IPS-NIHi7 (cell line): Measurements from ENCODE around the gene L3HYPDH.

Source experiments
- DNase-seq: peaks from one replicate; pipeline ENCODE4 v3.0.0; 2012; ENCODE audit warnings: mixed read lengths; ENCODE audit errors: extremely low spot score

The L3HYPDH gene

GRCh38 chr14:59483819-59484638 is at the start of gene L3HYPDH, which contains the start of gene JKAMP:
Gene L3HYPDH (minus strand): TSS chr14:59484408. CDS start chr14:59484316, 92 bp downstream.
Gene JKAMP (plus strand): TSS chr14:59484517. CDS start chr14:59484590, 73 bp downstream.
- DNase-seq: peak; percentile 96

GRCh38 chr14:59532419-59532818 is 48.2 kb upstream of the L3HYPDH start:
- no peak for DNase-seq

GRCh38 chr14:59530349-59530748 is 46.1 kb upstream of the L3HYPDH start:
- no peak for DNase-seq

GRCh38 chr14:59529189-59529588 is 45.0 kb upstream of the L3HYPDH start:
- DNase-seq: no peak

- DNase-seq: no peak
These were observed 36.0 kb upstream of the L3HYPDH start for GRCh38 chr14:59520224-59520623.

- DNase-seq: peak; percentile 79
These were observed 27.8 kb upstream of the L3HYPDH start for GRCh38 chr14:59511916-59512575.

GRCh38 chr14:59510966-59511365 is 26.8 kb upstream of the L3HYPDH start:
- no peak for DNase-seq

- DNase-seq: no peak
These were observed 25.8 kb upstream of the L3HYPDH start for GRCh38 chr14:59510001-59510400.

GRCh38 chr14:59509101-59509500 is 24.9 kb upstream of the L3HYPDH start:
- no peak for DNase-seq

- no peak for DNase-seq
These were observed 23.5 kb upstream of the L3HYPDH start for GRCh38 chr14:59507752-59508103.

- peak; percentile 88 for DNase-seq
These were observed 23.0 kb upstream of the L3HYPDH start for GRCh38 chr14:59507063-59507751.

- no peak for DNase-seq
These were observed 19.0 kb upstream of the L3HYPDH start for GRCh38 chr14:59503256-59503655.

GRCh38 chr14:59500732-59501131 is 16.5 kb upstream of the L3HYPDH start:
- DNase-seq: no peak

GRCh38 chr14:59492384-59492783 is 8.2 kb upstream of the L3HYPDH start:
- DNase-seq: no peak

- no peak for DNase-seq
These were observed 6.5 kb upstream of the L3HYPDH start for GRCh38 chr14:59490756-59491155.

- no peak for DNase-seq
These were observed 499 bp upstream of the L3HYPDH start for GRCh38 chr14:59484639-59485175.

- peak; percentile 15 for DNase-seq
These were observed 845 bp downstream of the L3HYPDH start for GRCh38 chr14:59483363-59483762.

- DNase-seq: no peak
These were observed 1.5 kb downstream of the L3HYPDH start for GRCh38 chr14:59482541-59483331.

- DNase-seq: no peak
These were observed 2.2 kb downstream of the L3HYPDH start for GRCh38 chr14:59481871-59482540.

- DNase-seq: no peak
These were observed 2.8 kb downstream of the L3HYPDH start for GRCh38 chr14:59481407-59481806.

- DNase-seq: no peak
These were observed 4.0 kb downstream of the L3HYPDH start for GRCh38 chr14:59480166-59480565.
